HG03045 (cell line): ENCODE measurements around the gene GPR25.
A peak's percentile ranks its signal among the peaks of the same experiment; 100 is the strongest.

Experiments
- ATAC-seq: cut with Tn5 transposase; IDR thresholded peaks from one replicate; pipeline ENCODE4 v1.9.1; 2021; ENCODE audit warnings: mild to moderate bottlenecking, moderate library complexity; ENCODE audit not compliant: unreplicated experiment

Gene GPR25

GRCh38 chr1:200892958-200893357 lies 20.2 kb downstream of the GPR25 start:
- ATAC-seq = no peak

DNA sequence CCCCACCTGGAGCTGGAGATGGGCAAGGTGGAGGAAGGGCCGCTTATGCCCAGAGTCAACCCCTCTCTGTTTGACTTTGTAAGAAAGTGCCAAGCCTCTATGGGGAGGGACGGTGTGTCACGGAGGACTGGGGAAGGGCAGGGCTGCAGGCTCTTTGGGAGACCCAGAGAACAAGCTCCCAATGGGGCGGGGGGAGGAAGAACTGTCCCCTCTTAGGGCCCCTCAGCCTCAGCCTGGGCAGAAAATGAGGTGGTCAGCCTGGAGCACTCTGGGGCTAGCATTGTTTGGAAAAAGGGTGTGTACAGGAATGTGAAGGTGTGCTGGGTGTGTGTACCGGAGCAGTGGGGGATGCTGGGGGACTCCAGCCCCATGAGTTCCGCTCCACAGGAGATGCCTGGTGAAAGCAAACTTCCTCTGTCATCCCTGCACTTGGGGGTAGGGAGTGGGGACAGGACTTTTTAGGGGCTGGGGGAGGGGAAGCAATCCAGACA lies 20.7 kb downstream of the GPR25 start:
- ATAC-seq = no peak

DNA sequence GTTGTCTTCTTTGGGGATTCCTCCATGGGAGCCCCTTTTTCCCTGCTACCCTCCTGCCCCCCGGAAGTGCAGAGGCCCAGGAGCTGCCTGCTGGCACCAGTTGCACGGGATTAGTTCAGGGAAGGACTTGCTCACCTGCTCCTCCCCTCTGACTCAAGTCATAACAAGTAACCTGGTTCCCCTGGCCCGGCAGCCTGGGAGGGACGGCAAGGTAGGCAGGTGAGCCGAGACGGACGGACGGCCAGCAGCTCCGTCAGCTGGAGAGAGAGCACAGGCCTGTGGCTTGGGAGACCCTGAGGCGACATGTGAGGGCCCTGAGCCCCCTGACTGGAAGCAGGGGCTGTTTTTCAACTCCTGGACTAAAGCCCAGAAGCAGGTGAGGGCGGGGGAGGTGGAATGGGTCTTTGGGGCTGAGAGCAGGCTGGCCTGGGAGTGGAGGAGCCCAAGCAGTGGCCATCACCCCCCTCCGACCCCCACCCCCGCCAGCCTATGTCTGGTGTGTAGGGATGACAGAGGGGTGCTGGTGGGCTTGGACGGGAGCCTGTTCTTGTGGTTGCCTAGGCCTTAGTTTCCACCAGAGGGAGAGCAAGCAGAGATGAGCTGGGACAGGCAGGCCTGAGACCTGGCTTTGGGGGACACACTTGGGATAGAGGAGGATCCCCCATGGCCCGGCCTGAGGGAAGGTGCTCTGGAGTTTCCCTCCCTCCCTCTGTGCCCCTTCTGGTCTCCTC lies 22.1 kb downstream of the GPR25 start, which contains the start of gene INAVA:
TSS of gene INAVA (plus strand) at position 189 of the 731 bp plus-strand sequence. CDS start 3,501 bp downstream, outside the sequence.
- no peak for ATAC-seq

GRCh38 chr1:200895443-200895789 lies 22.6 kb downstream of the GPR25 start:
- ATAC-seq = no peak

GRCh38 chr1:200895801-200896530 lies 23.2 kb downstream of the GPR25 start:
- ATAC-seq = no peak

DNA sequence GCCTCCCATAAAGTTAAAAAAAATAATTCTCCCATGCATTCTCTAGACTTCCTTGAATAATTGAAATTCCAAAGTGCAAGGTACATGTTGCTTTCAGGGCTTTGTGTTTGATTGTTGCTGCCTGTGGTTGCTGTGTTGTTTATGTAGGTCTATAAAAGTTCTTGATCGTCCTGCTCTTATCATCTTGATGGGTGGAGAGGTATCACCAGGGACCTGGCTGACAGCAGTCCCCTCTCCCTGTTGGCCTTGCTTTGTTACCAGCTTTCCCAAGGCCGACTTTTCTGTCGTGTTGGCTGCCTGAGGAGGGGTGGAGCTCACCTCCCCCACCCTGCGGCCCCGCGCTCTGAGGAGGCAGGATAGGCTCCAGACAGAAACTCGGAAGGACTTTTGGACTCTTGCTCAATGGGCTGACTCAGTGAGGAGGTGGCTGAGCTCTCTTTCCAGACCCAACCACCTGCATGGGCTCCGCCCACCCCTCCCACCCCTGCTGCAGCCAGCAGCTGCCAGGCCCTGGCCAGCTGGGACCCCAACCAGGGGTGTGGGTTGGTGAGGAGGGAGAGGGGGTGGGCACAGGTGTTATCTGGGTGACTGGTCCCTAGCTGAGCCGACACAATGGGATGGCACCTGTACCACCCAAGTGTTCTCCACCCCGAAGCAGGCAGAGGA lies 23.9 kb downstream of the GPR25 start:
- no peak for ATAC-seq

DNA sequence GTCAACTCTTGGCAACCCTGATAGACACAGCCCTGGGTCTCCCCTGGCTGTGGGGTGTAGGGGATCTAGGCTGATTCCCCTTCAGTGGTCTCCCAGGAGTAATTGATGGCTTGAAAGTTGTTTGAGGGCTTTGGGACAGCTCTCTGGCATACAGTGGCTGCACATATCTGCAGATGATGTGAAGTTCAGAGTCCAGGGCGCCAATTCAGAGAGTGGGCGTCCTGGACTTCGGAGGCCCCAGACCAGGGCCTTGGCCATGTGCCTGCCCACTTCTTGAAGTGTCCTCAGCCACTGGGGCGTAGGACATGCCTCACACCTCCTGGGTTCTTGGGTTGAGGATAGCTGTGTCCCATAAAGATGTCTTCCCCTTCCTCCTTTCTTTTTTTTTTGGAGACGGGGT lies 24.5 kb downstream of the GPR25 start:
- no peak for ATAC-seq

DNA sequence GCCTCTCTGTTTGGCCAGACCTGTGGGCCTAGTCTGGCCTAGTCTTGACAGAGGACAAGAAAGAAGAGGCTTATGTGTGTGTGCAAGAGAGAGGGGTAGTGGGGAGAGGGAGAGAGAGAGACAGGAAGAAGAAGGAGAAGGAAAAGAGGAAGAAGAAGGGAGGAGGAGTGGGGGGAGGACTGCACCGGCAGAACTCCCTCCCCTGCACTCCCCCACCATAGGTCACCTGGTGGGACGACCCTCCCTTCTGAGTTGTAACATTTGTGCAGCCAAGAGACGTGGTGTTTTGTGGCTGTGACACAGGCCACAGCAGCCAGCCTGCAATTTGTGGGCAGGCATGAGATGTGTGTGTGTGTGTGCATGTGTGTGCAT lies 26.2 kb downstream of the GPR25 start:
- no peak for ATAC-seq

DNA sequence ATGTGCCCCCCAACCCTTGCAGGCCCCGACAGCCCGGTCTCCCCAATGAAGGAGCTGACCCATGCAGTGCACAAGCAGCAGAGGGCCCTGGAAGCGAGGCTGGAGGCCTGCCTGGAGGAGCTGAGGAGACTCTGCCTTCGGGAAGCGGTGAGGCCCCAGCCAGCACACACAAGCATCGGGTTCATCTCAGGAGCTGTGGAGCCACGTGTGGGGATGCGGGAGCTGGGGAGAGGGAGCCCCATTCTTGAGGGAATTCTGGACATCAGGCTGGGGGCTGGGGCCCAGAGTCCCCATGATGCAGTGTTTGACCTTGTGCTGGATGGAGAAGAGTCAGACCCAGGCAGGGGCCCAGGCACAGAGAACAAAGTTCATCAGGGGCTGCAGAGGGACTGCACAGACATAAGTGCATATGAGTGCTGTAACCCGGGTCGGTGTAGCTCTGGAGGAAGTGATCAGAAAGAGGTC lies 26.7 kb downstream of the GPR25 start:
- no peak for ATAC-seq

DNA sequence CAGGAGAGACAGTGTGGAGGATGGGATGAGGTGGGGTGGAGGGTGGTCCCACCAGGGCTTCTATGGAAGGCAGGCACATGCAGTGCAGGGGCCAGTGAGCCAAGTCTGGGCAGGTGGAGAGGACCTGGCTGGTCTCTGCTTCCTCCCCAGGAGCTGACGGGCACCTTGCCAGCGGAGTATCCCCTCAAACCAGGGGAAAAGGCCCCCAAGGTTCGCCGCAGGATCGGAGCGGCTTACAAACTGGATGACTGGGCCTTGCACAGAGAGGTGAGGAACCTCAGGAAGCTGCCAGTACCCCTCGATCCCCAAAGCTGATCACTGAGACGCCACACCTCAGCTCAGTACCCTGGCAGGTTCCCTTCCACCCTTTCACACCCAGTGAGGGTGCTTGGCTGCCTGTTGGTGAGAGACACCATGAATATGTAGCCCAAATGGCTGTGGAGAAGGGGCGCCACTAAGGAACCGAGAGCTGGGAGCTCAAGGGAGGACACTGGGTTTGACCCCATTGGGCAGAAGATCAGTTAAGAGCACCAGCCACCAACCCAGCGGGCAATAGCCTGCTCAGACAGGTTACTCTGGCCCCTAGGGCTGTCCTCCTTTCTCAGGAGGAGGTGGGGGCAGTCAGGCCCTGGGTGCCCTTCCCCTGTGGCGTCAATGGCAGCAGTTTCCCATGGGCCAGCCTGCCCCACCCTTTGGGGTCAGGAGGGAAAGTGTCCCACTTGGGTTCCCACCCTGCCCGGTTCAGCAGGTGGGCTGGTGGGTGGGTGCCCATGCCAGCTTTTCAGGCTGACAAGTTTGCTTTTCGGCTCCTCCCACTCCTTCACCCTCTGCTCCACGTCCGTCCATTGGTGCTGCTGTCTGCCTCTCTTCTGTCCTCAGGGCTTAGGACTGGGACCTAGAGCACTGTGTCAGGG lies 27.4 kb downstream of the GPR25 start:
- ATAC-seq = no peak

GRCh38 chr1:200900877-200901276 lies 28.1 kb downstream of the GPR25 start:
- ATAC-seq = no peak

GRCh38 chr1:200901350-200901749 lies 28.6 kb downstream of the GPR25 start:
- ATAC-seq = no peak

- ATAC-seq = no peak
Measured at GRCh38 chr1:200901796-200902444, 29.1 kb downstream of the GPR25 start.

- no peak for ATAC-seq
Measured at GRCh38 chr1:200903793-200904192, 31.0 kb downstream of the GPR25 start.

DNA sequence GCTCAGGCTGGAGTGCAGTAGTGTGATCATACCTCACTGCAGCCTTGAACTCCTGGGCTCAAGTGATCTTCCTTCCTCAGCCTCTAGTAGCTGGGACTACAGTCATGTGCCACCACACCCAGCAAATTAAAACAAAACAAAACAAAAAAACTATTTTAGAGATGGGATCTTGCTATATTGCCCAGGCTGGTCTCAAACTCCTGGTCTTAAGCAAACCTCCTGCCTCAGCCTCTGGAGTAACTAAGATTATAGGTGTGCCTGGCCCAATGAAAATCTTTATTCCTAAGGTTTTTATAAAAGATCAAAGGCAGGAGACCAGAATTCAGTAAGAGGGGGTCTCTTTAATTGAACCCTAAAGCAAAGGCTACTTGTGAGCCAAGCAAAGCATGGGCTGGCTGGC lies 32.0 kb downstream of the GPR25 start:
- ATAC-seq = no peak

- no peak for ATAC-seq
Measured at GRCh38 chr1:200905411-200906052, 32.8 kb downstream of the GPR25 start.

GRCh38 chr1:200906491-200906890 lies 33.7 kb downstream of the GPR25 start:
- no peak for ATAC-seq

DNA sequence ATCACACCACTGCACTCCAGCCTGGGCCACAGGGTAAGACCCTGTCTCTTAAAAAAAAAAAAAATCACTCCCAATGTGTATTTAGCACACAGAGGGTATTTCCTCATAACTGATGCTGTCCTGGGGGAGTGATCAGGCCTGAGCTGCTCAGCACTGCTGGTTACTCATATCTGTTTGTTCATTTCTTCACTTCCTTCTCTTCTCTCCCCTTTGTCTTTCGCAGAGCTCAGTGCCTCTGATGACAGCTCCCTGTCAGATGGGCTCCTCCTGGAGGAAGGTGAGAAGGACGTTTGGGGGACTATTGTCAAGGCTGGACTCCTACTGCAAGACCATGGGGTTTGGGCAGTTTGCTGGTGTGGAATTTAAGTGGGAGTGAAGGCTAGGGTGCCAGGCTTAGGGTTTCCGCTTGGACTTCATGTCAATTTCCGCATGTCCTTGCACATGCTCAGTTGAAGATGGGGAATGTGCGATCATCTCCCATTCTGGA lies 34.9 kb downstream of the GPR25 start:
- ATAC-seq = peak; percentile 63

DNA sequence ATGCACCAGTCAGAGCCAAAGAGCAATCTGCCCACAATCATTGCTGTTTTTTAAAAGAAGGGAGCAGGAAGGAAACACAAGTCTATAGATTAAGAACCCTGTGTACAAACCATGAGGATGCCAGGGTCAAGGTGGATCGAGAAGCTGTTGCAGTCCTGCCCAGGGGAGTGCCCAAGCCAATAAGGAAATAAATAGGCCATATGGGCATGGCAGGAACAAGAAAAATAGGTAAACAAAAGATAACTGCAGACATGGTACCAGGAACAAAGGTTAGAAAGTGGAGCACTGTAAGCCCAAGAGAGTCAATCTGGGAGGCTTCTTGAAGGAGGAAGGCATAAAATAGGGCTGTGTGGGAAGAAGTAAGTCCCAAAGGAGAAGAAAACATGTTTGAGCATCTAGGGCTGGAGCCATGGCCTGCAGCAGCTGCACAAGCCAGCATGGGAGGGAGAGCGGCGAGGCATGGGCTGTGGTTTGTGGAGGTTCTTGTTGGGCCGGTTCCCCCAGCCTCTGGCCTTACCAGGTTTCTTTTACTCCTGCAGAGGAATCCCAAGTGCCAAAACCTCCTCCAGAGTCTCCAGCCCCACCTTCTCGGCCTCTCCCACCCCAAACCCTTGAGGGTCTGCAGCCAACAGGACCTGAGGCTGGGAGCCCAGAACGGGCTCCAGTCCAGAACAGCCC lies 35.5 kb downstream of the GPR25 start:
- no peak for ATAC-seq
